Liver (tissue), 9 donors: ENCODE measurements around the gene UBAP2. TPM values are rescaled to one million over a fixed set of nuclear protein-coding genes. Genes with fewer than 3 reads are reported as not detected.

Experiments used
- DNase-seq: peaks from one replicate; pipeline ENCODE4 v3.0.0-alpha.2; 2017; ENCODE audit warnings: low spot score
- H3K27ac ChIP-seq, 2 donors: one replicate each; pipeline ENCODE4 v1.7.0; 2013; ENCODE audit warnings: inconsistent platforms in 2 of 2, low read length in 2 of 2, control low read depth in 1 of 2, low read depth in 1 of 2, mild to moderate bottlenecking in 1 of 2
- H3K27me3 ChIP-seq, 4 donors: one replicate each; pipeline versions ENCODE4 v1.6.1 to v1.7.0; 2013; ENCODE audit warnings: low read length in 3 of 4, inconsistent platforms in 1 of 4, mild to moderate bottlenecking in 1 of 4, moderate library complexity in 1 of 4; ENCODE audit not compliant: control insufficient read depth in 4 of 4, insufficient read depth in 4 of 4
- H3K36me3 ChIP-seq, 4 donors: one replicate each; pipeline versions ENCODE4 v1.6.1 to v1.7.0; 2013; ENCODE audit warnings: low read length in 3 of 4, mild to moderate bottlenecking in 3 of 4, low read depth in 1 of 4, moderate library complexity in 1 of 4; ENCODE audit not compliant: control insufficient read depth in 4 of 4, insufficient read depth in 3 of 4
- H3K4me1 ChIP-seq, 4 donors: one replicate each; pipeline versions ENCODE4 v1.6.1 to v1.7.0; 2013; ENCODE audit warnings: low read length in 3 of 4, mild to moderate bottlenecking in 3 of 4, moderate library complexity in 1 of 4; ENCODE audit not compliant: control insufficient read depth in 4 of 4, insufficient read depth in 4 of 4
- H3K4me3 ChIP-seq, 3 donors: one replicate each; pipeline versions ENCODE4 v1.6.1 to v1.7.0; 2013; ENCODE audit warnings: low read length in 3 of 3, control low read depth in 1 of 3, low read depth in 1 of 3, mild to moderate bottlenecking in 1 of 3
- H3K9ac ChIP-seq, 2 donors: one replicate each; pipeline ENCODE4 v1.7.0; 2013; ENCODE audit warnings: low read length in 2 of 2, mild to moderate bottlenecking in 2 of 2, moderate library complexity in 2 of 2, control low read depth in 1 of 2, low read depth in 1 of 2
- H3K9me3 ChIP-seq, 4 donors: one replicate each; pipeline versions ENCODE4 v1.6.1 to v1.7.0; 2013; ENCODE audit warnings: low read length in 3 of 4; ENCODE audit not compliant: control insufficient read depth in 4 of 4
- ATF3 ChIP-seq: IDR thresholded peaks from 2 replicates; pipeline ENCODE4 v1.6.1; 2016; ENCODE audit warnings: antibody characterized with exemption
- CTCF ChIP-seq: fragments of 150-350 bp; IDR thresholded peaks from 2 replicates; pipeline ENCODE4 v1.5.1; 2017; ENCODE audit warnings: improper control_type of control experiment, low read depth, low read length; ENCODE audit not compliant: missing input control
- EGR1 ChIP-seq, 2 donors: IDR thresholded peaks; 2 replicates each; pipeline ENCODE4 v1.6.1; 2016 to 2018; ENCODE audit warnings: antibody characterized with exemption in 2 of 2, low read depth in 2 of 2
- FOXA1 ChIP-seq: IDR thresholded peaks from 2 replicates; pipeline ENCODE4 v1.6.1; 2016; ENCODE audit warnings: antibody characterized with exemption
- FOXA2 ChIP-seq: IDR thresholded peaks from 2 replicates; pipeline ENCODE4 v1.6.1; 2016; ENCODE audit warnings: antibody characterized with exemption
- GABPA ChIP-seq, 2 donors: IDR thresholded peaks in 1 of 2; conservative IDR thresholded peaks in 1 of 2; 2 replicates each; pipeline ENCODE4 v1.6.1; 2016; ENCODE audit warnings: antibody characterized with exemption in 2 of 2, mild to moderate bottlenecking in 1 of 2, moderate library complexity in 1 of 2
- HNF4A ChIP-seq, 2 donors: conservative IDR thresholded peaks; 2 replicates each; pipeline ENCODE4 v1.6.1; 2016; ENCODE audit warnings: antibody characterized with exemption in 2 of 2, mild to moderate bottlenecking in 2 of 2
- HNF4G ChIP-seq: IDR thresholded peaks from 2 replicates; pipeline ENCODE4 v1.6.1; 2016; ENCODE audit warnings: antibody characterized with exemption
- MAX ChIP-seq: IDR thresholded peaks from 2 replicates; pipeline ENCODE4 v1.6.1; 2016; ENCODE audit warnings: antibody characterized with exemption
- NR2F2 ChIP-seq: IDR thresholded peaks from 2 replicates; pipeline ENCODE4 v1.6.1; 2016; ENCODE audit warnings: antibody characterized with exemption
- RAD21 ChIP-seq, 2 donors: IDR thresholded peaks; 2 replicates each; pipeline ENCODE4 v1.6.1; 2016; ENCODE audit warnings: antibody characterized with exemption in 2 of 2, mild to moderate bottlenecking in 2 of 2
- REST ChIP-seq: IDR thresholded peaks from 2 replicates; pipeline ENCODE4 v1.6.1; 2016; ENCODE audit warnings: antibody characterized with exemption, mild to moderate bottlenecking
- RXRA ChIP-seq, 2 donors: IDR thresholded peaks; 2 replicates each; pipeline ENCODE4 v1.6.1; 2017 to 2018; ENCODE audit warnings: antibody characterized with exemption in 2 of 2, mild to moderate bottlenecking in 1 of 2
- SP1 ChIP-seq: IDR thresholded peaks from 2 replicates; pipeline ENCODE4 v1.6.1; 2018; ENCODE audit warnings: antibody characterized with exemption, mild to moderate bottlenecking
- TAF1 ChIP-seq: conservative IDR thresholded peaks from 2 replicates; pipeline ENCODE4 v1.6.1; 2016; ENCODE audit warnings: antibody characterized with exemption, mild to moderate bottlenecking
- YY1 ChIP-seq: IDR thresholded peaks from 2 replicates; pipeline ENCODE4 v1.6.1; 2016; ENCODE audit warnings: antibody characterized with exemption, mild to moderate bottlenecking
- ZBTB33 ChIP-seq: IDR thresholded peaks from 2 replicates; pipeline ENCODE4 v1.6.1; 2016; ENCODE audit warnings: antibody characterized with exemption
- WGBS: extraction: QIAGEN DNeasy Blood & Tissue Kit; methylation state at CpG from one replicate; pipeline ENCODE4 v1.1.7; 2013; 5-methylcytosine and 5-hydroxymethylcytosine counted together
- polyA plus RNA-seq, 2 donors: library from polyadenylated mRNA; stranded (reverse) in 1 of 2; unstranded in 1 of 2; fragments of 200-250 nt in 1 of 2; fragments of >200 nt in 1 of 2; fragmentation: Nextera tagmentation in 1 of 2; extraction: Ambion mirVana in 1 of 2; gene quantifications; one replicate each; pipeline versions ENCODE4 v1.2.1 to v1.2.3, GENCODE V29; 2013 to 2015
- total RNA-seq, 2 donors: library from RNA; depleted of rRNA; stranded (reverse); fragments of >200 nt; gene quantifications; one replicate each; pipeline ENCODE4 v1.2.3, GENCODE V29; 2014
- donor health status: healthy.
- donor health status: healthy.
- donor health status: healthy.
- donor health status: healthy.
- donor health status: healthy.

Gene UBAP2
- total and polyA plus RNA-seq, 4 donors = 5.4 to 12.6 (median 8.3) TPM

GRCh38 chr9:33992632-33993031 lies 56.1 kb downstream of the UBAP2 start:
- Histone ChIP-seq H3K27me3 (no peaks in the 10 kb centered on the region), H3K9me3 (no peaks in the 10 kb centered on the region), H3K36me3 (peaks cover 5 to 23% (median 7%) of the 10 kb centered on the region in 4 donors), H3K9ac (no peak overlapping the region), H3K27ac (no peak overlapping the region), H3K4me1 (no peaks in the 10 kb centered on the region), H3K4me3 (no peak overlapping the region)
- TF ChIP-seq HNF4A (conservative IDR thresholded peaks at IDR 0.05) = no peak
- no peak for TF ChIP-seq FOXA1
- TF ChIP-seq ATF3 = no peak
- no peak for TF ChIP-seq HNF4G
- no peak for TF ChIP-seq YY1
- no peak for TF ChIP-seq RAD21 (IDR thresholded peaks at IDR 0.05)
- TF ChIP-seq REST = no peak
- no peak for TF ChIP-seq CTCF
- TF ChIP-seq TAF1 = no peak
- TF ChIP-seq FOXA2 = no peak
- no peak for TF ChIP-seq SP1
- no peak for TF ChIP-seq GABPA (IDR thresholded peaks at IDR 0.05 in 1 of 2, conservative IDR thresholded peaks at IDR 0.05 in 1 of 2)
- no peak for TF ChIP-seq RXRA (IDR thresholded peaks at IDR 0.05)
- WGBS = 92% methylated on average over 4 of the region's 4 CpGs
- DNase-seq = no peak

GRCh38 chr9:33988219-33988890 lies 60.3 kb downstream of the UBAP2 start:
- WGBS = 94% methylated on average over 5 of the region's 5 CpGs
- peaks cover 3 to 24% (median 13%) of the 10 kb centered on the region in 4 donors for H3K36me3 ChIP-seq
- TF ChIP-seq YY1 (no peak), CTCF (no peak), FOXA2 (no peak), SP1 (no peak), GABPA (IDR thresholded peaks at IDR 0.05 in 1 of 2, conservative IDR thresholded peaks at IDR 0.05 in 1 of 2) (no peak), HNF4A (conservative IDR thresholded peaks at IDR 0.05) (no peak), HNF4G (no peak), MAX (no peak), FOXA1 (no peak), REST (no peak), NR2F2 (no peak), EGR1 (IDR thresholded peaks at IDR 0.05; ENCODE audit: low read depth in 2 of 2) (no peak), TAF1 (no peak), ZBTB33 (no peak)

More at GRCh38 chr9:33988219-33988890, 60.3 kb downstream of the UBAP2 start:
- Histone ChIP-seq H3K4me3 (no peak overlapping the region), H3K9me3 (no peaks in the 10 kb centered on the region), H3K27me3 (no peaks in the 10 kb centered on the region), H3K27ac (no peak overlapping the region), H3K9ac (no peak overlapping the region), H3K4me1 (no peaks in the 10 kb centered on the region)
- no peak for DNase-seq
